ENCODE data around the gene PPP1R13B. TPM values are rescaled to one million over a fixed set of nuclear protein-coding genes. Genes with fewer than 3 reads are reported as not detected.

Gene PPP1R13B
- total and polyA plus RNA-seq, 2 experiments from 2014 or later, result 2.0 to 8.5 TPM

DNA sequence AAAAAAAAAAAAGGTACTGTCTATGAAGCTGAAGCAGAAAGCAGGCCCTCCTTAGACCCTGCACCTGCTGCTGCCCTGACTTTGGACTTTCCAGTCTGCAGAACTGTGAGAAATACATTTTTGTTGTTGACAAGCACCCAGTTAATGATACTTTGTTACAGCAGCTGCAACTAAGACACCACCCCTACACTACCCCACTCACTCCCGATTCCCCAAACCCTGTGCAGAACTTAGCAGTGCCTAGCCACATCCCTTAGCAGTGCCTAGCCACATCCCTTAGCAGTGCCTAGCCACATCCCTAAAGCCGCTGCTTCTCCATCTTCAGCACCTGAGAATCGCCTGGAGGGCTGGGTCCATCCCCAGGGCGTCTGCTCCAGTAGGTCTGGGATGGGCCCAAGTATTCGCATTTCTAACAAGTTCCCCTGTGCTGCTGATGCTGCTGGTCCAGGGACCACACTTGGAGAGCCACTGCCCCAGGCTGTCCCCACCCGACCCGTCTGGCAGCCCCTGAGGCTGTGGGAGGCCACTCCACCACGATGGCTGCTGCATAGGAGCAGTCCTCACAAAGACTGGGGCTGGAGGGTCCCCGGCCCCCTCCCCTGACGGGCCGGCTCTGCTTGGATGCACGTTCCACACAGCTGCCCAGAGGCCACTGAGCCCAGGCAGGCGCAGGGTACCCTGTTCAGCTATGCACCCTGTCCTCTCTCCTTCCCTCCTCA lies 10.8 kb upstream of the PPP1R13B start:
- no peaks in the 10 kb centered on the region for H3K27me3 ChIP-seq (ENCODE audit: insufficient read depth)
- H3K27ac ChIP-seq (ENCODE audit: low read depth), result no peak overlapping the region
- H2AFZ ChIP-seq, result no peak overlapping the region
- H4K20me1 ChIP-seq (replicated peaks; ENCODE audit: insufficient read depth), result no peaks in the 10 kb centered on the region
- no peaks in the 10 kb centered on the region for H3K9me2 ChIP-seq (ENCODE audit: insufficient read depth)
- no peak overlapping the region for H3K4me2 ChIP-seq
- no peaks in the 10 kb centered on the region for H3K79me2 ChIP-seq (replicated peaks; ENCODE audit: insufficient read depth)
- peaks cover 28% of the 10 kb centered on the region; the same call in 1 of the 2 replicates for H3K4me1 ChIP-seq (ENCODE audit: insufficient read depth)
- no peak overlapping the region for H3K4me3 ChIP-seq
- Mint-ChIP-seq H3K36me3 (ENCODE audit: low read depth) (no peaks in the 10 kb centered on the region), H3K27me3 (ENCODE audit: insufficient read depth, low read depth, poor library complexity) (peaks cover 8% of the 10 kb centered on the region), H3K27ac (no peak overlapping the region), H3K9me3 (no peaks in the 10 kb centered on the region), H3K4me1 (peaks cover 38% of the 10 kb centered on the region), H3K4me3 (no peak overlapping the region)
- DNase-seq (ENCODE audit: low spot score), result peak; percentile 23
- 0 out of 2 replicates have a peak, but pooled peaks cover 4% of the 10 kb centered on the region for H3F3A ChIP-seq (replicated peaks; ENCODE audit: low read depth)
- ATAC-seq, result no peak
- TF ChIP-seq EZH2 (IDR thresholded peaks at IDR 0.05; ENCODE audit: low read depth, unreplicated experiment), result no peak
- TF ChIP-seq, protein P1, sequence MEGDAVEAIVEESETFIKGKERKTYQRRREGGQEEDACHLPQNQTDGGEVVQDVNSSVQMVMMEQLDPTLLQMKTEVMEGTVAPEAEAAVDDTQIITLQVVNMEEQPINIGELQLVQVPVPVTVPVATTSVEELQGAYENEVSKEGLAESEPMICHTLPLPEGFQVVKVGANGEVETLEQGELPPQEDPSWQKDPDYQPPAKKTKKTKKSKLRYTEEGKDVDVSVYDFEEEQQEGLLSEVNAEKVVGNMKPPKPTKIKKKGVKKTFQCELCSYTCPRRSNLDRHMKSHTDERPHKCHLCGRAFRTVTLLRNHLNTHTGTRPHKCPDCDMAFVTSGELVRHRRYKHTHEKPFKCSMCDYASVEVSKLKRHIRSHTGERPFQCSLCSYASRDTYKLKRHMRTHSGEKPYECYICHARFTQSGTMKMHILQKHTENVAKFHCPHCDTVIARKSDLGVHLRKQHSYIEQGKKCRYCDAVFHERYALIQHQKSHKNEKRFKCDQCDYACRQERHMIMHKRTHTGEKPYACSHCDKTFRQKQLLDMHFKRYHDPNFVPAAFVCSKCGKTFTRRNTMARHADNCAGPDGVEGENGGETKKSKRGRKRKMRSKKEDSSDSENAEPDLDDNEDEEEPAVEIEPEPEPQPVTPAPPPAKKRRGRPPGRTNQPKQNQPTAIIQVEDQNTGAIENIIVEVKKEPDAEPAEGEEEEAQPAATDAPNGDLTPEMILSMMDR (conservative IDR thresholded peaks at IDR 0.05; ENCODE audit: low read depth in 2 of 2), result no peak
- TF ChIP-seq, protein P2, sequence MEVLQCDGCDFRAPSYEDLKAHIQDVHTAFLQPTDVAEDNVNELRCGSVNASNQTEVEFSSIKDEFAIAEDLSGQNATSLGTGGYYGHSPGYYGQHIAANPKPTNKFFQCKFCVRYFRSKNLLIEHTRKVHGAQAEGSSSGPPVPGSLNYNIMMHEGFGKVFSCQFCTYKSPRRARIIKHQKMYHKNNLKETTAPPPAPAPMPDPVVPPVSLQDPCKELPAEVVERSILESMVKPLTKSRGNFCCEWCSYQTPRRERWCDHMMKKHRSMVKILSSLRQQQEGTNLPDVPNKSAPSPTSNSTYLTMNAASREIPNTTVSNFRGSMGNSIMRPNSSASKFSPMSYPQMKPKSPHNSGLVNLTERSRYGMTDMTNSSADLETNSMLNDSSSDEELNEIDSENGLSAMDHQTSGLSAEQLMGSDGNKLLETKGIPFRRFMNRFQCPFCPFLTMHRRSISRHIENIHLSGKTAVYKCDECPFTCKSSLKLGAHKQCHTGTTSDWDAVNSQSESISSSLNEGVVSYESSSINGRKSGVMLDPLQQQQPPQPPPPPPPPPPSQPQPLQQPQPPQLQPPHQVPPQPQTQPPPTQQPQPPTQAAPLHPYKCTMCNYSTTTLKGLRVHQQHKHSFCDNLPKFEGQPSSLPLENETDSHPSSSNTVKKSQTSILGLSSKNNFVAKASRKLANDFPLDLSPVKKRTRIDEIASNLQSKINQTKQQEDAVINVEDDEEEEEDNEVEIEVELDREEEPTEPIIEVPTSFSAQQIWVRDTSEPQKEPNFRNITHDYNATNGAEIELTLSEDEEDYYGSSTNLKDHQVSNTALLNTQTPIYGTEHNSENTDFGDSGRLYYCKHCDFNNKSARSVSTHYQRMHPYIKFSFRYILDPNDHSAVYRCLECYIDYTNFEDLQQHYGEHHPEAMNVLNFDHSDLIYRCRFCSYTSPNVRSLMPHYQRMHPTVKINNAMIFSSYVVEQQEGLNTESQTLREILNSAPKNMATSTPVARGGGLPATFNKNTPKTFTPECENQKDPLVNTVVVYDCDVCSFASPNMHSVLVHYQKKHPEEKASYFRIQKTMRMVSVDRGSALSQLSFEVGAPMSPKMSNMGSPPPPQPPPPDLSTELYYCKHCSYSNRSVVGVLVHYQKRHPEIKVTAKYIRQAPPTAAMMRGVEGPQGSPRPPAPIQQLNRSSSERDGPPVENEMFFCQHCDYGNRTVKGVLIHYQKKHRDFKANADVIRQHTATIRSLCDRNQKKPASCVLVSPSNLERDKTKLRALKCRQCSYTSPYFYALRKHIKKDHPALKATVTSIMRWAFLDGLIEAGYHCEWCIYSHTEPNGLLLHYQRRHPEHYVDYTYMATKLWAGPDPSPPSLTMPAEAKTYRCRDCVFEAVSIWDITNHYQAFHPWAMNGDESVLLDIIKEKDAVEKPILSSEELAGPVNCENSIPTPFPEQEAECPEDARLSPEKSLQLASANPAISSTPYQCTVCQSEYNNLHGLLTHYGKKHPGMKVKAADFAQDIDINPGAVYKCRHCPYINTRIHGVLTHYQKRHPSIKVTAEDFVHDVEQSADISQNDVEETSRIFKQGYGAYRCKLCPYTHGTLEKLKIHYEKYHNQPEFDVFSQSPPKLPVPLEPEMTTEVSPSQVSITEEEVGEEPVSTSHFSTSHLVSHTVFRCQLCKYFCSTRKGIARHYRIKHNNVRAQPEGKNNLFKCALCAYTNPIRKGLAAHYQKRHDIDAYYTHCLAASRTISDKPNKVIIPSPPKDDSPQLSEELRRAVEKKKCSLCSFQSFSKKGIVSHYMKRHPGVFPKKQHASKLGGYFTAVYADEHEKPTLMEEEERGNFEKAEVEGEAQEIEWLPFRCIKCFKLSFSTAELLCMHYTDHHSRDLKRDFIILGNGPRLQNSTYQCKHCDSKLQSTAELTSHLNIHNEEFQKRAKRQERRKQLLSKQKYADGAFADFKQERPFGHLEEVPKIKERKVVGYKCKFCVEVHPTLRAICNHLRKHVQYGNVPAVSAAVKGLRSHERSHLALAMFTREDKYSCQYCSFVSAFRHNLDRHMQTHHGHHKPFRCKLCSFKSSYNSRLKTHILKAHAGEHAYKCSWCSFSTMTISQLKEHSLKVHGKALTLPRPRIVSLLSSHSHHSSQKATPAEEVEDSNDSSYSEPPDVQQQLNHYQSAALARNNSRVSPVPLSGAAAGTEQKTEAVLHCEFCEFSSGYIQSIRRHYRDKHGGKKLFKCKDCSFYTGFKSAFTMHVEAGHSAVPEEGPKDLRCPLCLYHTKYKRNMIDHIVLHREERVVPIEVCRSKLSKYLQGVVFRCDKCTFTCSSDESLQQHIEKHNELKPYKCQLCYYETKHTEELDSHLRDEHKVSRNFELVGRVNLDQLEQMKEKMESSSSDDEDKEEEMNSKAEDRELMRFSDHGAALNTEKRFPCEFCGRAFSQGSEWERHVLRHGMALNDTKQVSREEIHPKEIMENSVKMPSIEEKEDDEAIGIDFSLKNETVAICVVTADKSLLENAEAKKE (CRISPR knock-in tag; IDR thresholded peaks at IDR 0.05), result no peak
- no peak for TF ChIP-seq EZH2phosphoT487 (IDR thresholded peaks at IDR 0.05; ENCODE audit: unreplicated experiment)
- TF ChIP-seq JUNB (IDR thresholded peaks at IDR 0.05; ENCODE audit: unreplicated experiment), result no peak
- no peak for TF ChIP-seq CREB1 (CRISPR knock-in tag; IDR thresholded peaks at IDR 0.05; ENCODE audit: low read depth)
- TF ChIP-seq STAT1 (IDR thresholded peaks at IDR 0.05; ENCODE audit: unreplicated experiment), result no peak
- TF ChIP-seq NANOG (IDR thresholded peaks at IDR 0.05; ENCODE audit: borderline replicate concordance), result no peak
- TF ChIP-seq, protein P3, sequence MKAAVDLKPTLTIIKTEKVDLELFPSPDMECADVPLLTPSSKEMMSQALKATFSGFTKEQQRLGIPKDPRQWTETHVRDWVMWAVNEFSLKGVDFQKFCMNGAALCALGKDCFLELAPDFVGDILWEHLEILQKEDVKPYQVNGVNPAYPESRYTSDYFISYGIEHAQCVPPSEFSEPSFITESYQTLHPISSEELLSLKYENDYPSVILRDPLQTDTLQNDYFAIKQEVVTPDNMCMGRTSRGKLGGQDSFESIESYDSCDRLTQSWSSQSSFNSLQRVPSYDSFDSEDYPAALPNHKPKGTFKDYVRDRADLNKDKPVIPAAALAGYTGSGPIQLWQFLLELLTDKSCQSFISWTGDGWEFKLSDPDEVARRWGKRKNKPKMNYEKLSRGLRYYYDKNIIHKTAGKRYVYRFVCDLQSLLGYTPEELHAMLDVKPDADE (IDR thresholded peaks at IDR 0.05), result no peak
- TF ChIP-seq REST (IDR thresholded peaks at IDR 0.05; ENCODE audit: unreplicated experiment), result no peak
- no peak for TF ChIP-seq ZNF114 (CRISPR knock-in tag; IDR thresholded peaks at IDR 0.05)
- TF ChIP-seq ZNF331 (CRISPR knock-in tag; IDR thresholded peaks at IDR 0.05; ENCODE audit: low read depth), result no peak
- TF ChIP-seq POLR2AphosphoS5 (IDR thresholded peaks at IDR 0.05; ENCODE audit: low read depth), result no peak
- H3K36me3 ChIP-seq (ENCODE audit: insufficient read depth), result no peaks in the 10 kb centered on the region

Data from GM23338 (cell line).